ENCODE results near the gene SLC5A9. TPM values are rescaled to one million over a fixed set of nuclear protein-coding genes. Genes with fewer than 3 reads are reported as not detected.

Gene SLC5A9
- total RNA-seq, 1 donor from 2014 or later = 13.3 TPM

DNA sequence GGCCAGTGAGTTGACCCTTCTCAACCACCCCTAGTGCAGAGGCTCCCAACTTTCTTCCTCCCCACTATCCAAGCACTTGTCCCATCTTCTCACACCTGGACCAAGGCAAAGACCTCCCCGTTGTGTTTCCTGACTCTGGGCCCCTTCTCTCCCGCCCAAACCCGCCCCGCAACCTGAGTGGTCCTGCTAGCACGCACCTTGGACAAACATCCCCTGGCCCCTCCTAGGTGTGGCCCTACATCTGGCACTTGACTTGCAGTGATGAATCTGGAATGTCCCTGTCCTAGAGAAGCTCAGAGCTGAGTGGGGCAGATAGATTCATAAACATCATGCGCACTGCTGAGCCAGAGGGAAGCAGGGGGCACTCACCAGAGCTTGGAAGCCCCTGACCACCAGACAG, 2.3 kb downstream of the SLC5A9 start:
- Histone ChIP-seq H3K36me3 (no peaks in the 10 kb centered on the region), H3K27me3 (no peaks in the 10 kb centered on the region)
- TF ChIP-seq, protein P1, sequence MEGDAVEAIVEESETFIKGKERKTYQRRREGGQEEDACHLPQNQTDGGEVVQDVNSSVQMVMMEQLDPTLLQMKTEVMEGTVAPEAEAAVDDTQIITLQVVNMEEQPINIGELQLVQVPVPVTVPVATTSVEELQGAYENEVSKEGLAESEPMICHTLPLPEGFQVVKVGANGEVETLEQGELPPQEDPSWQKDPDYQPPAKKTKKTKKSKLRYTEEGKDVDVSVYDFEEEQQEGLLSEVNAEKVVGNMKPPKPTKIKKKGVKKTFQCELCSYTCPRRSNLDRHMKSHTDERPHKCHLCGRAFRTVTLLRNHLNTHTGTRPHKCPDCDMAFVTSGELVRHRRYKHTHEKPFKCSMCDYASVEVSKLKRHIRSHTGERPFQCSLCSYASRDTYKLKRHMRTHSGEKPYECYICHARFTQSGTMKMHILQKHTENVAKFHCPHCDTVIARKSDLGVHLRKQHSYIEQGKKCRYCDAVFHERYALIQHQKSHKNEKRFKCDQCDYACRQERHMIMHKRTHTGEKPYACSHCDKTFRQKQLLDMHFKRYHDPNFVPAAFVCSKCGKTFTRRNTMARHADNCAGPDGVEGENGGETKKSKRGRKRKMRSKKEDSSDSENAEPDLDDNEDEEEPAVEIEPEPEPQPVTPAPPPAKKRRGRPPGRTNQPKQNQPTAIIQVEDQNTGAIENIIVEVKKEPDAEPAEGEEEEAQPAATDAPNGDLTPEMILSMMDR (IDR thresholded peaks at IDR 0.05) = no peak

DNA sequence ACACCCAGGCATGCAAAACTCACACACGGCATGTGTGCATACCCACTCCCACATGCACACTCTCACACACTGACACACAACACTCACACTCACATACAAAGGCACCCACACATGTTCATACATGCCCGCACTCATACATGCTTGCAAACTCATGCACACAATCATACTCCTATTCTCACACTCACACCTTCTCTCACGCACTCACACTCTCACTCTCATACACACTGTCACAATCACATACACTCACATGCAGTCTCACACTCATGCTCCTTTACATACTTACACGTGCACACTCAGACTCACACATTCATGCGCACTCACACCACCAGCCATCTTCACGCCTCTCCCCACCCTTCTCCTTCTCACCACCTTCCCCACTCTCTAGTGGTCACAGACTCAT, 3.1 kb downstream of the SLC5A9 start:
- no peak overlapping the region for H3K27ac ChIP-seq
- H3K4me1 ChIP-seq = no peaks in the 10 kb centered on the region
- intact Hi-C loops (cut with DNase I) = no loop called here
- no peaks in the 10 kb centered on the region for H3K9me3 ChIP-seq
- H3K27me3 ChIP-seq = no peaks in the 10 kb centered on the region
- H3K36me3 ChIP-seq = no peaks in the 10 kb centered on the region
- no peak overlapping the region for H3K4me3 ChIP-seq
- TF ChIP-seq, protein P1 (IDR thresholded peaks at IDR 0.05) = no peak
- no peak for DNase-seq (ENCODE audit: low spot score in 2 of 2)

More for the DNA sequence above, 2.3 kb downstream of the SLC5A9 start:
- no peaks in the 10 kb centered on the region for H3K4me1 ChIP-seq
- no peak for DNase-seq (ENCODE audit: low spot score in 2 of 2)
- intact Hi-C loops (cut with DNase I) = no loop called here
- no peak overlapping the region for H3K27ac ChIP-seq
- no peaks in the 10 kb centered on the region for H3K9me3 ChIP-seq
- H3K4me3 ChIP-seq = no peak overlapping the region

DNA sequence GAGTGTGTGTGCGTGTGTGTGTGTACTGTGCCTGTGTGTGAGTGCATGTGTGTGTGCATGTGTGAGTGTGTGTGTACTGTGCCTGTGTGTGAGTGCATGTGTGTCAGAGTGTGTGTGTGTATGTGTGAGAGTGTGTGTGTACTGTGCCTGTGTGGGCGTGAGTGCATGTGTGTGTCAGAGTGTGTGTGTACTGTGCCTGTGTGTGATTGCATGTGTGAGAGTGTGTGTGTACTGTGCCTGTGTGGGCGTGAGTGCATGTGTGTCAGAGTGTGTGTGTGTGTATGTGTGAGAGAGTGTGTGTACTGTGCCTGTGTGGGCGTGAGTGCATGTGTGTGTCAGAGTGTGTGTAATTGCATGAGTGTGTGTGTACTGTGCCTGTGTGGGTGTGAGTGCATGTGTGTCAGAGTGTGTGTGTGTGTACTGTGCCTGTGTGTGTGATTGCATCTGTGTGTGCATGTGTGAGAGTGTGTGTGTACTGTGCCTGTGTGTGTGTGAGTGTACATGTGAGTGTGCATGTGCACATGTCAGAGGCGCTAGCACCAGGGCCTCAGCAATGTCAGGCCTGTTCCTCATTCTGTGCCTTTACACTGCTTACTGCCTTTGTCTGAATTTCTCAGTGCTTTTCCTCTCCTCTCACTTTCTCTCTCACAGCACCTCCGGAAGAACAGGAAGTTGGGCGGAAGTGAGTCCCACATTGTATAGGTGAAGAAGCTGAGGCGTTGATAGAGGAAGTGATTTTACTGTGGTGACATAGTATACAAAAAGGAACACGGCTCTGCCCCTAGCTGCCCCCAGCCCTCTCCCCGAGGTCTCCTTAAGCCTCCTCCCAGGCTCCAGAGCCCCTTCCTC, 4.9 kb downstream of the SLC5A9 start:
- Histone ChIP-seq H3K27ac (no peak overlapping the region), H3K9me3 (no peaks in the 10 kb centered on the region), H3K4me3 (no peak overlapping the region), H3K4me1 (no peaks in the 10 kb centered on the region), H3K27me3 (no peaks in the 10 kb centered on the region), H3K36me3 (no peaks in the 10 kb centered on the region)
- TF ChIP-seq, protein P1 (IDR thresholded peaks at IDR 0.05) = no peak
- no peak for DNase-seq (ENCODE audit: low spot score in 2 of 2)
- intact Hi-C loops (cut with DNase I) = no loop called here

DNA sequence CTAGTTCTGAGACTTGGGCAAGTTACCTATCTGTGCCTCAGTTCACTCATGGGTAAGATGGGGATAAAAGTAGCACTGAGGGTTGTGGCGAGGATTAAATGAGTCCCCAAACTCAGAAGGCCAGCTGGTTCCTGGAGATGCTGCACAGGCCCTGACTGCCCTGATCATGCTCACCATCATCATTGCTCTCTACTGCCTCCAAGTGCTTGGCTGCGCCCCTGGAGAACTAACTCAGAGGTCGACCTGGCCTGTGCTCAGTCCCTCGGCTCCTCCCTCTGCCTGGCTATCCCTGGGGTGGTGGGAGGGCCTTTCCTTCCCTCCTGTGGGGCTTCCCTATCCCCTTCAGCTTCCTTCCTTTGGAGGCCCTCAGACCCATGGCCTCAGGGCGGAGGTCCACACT, 5.6 kb downstream of the SLC5A9 start:
- H3K36me3 ChIP-seq = no peaks in the 10 kb centered on the region
- intact Hi-C loops (cut with DNase I) = no loop called here
- no peaks in the 10 kb centered on the region for H3K9me3 ChIP-seq

DNA sequence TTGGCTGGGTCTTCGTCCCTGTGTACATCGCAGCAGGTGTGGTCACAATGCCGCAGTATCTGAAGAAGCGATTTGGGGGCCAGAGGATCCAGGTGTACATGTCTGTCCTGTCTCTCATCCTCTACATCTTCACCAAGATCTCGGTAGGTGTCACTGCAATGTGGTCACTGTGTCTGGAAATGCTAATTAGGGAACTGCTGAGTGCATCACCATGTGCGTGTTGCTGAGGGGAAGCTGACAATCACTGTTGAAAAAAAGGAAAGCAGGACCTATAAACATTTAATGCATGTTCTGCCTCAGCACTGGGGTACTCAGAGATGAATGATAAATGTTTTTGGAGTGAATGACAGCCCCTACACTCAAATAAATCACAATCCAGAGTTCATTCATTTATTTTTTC, 6.8 kb downstream of the SLC5A9 start:
- H3K36me3 ChIP-seq = no peaks in the 10 kb centered on the region
- no peak overlapping the region for H3K4me3 ChIP-seq
- intact Hi-C loops (cut with DNase I) = no loop called here
- no peaks in the 10 kb centered on the region for H3K27me3 ChIP-seq
- TF ChIP-seq, protein P1 (IDR thresholded peaks at IDR 0.05) = no peak
- no peak overlapping the region for H3K27ac ChIP-seq
- no peaks in the 10 kb centered on the region for H3K9me3 ChIP-seq
- DNase-seq (ENCODE audit: low spot score in 2 of 2) = no peak
- no peaks in the 10 kb centered on the region for H3K4me1 ChIP-seq

More for the DNA sequence above, 5.6 kb downstream of the SLC5A9 start:
- H3K4me3 ChIP-seq = no peak overlapping the region
- no peaks in the 10 kb centered on the region for H3K27me3 ChIP-seq
- DNase-seq (ENCODE audit: low spot score in 2 of 2) = no peak
- H3K27ac ChIP-seq = no peak overlapping the region
- TF ChIP-seq, protein P1 (IDR thresholded peaks at IDR 0.05) = no peak
- H3K4me1 ChIP-seq = no peaks in the 10 kb centered on the region

All from ascending aorta (tissue), 2 donors.